T-helper 17 cell (primary cell): ENCODE measurements around the gene PTTG1IP. TPM values are rescaled to one million over a fixed set of nuclear protein-coding genes. Genes with fewer than 3 reads are reported as not detected.

Source experiments
- ATAC-seq: fragments of 150-1000 bp; cut with Tn5 transposase; 2 replicates; pipeline ENCODE4 v1.10.0; 2021; ENCODE audit warnings: mild to moderate bottlenecking, moderate library complexity
- DNase-seq, 3 donors: peaks; one replicate each; pipeline versions ENCODE4 v3.0.0 to v3.0.0-alpha.2; 2020 to 2021
- H3K9me3 ChIP-seq: one replicate; pipeline ENCODE4 v1.7.0; 2013; ENCODE audit warnings: low read length, mild to moderate bottlenecking; ENCODE audit not compliant: control insufficient read depth, poor library complexity, severe bottlenecking
- H3K27ac Mint-ChIP-seq: one replicate; pipeline ENCODE4 v1.8.0; 2022; ENCODE audit warnings: mild to moderate bottlenecking, moderate library complexity, mixed read lengths
- H3K27me3 Mint-ChIP-seq: one replicate; pipeline ENCODE4 v1.8.0; 2022; ENCODE audit warnings: mixed read lengths
- H3K36me3 Mint-ChIP-seq: one replicate; pipeline ENCODE4 v1.8.0; 2022; ENCODE audit warnings: low read depth, mixed read lengths
- H3K4me1 Mint-ChIP-seq: one replicate; pipeline ENCODE4 v1.8.0; 2022; ENCODE audit warnings: mild to moderate bottlenecking, mixed read lengths
- H3K4me3 Mint-ChIP-seq: one replicate; pipeline ENCODE4 v1.8.0; 2022; ENCODE audit warnings: mild to moderate bottlenecking, moderate library complexity, mixed read lengths
- total RNA-seq, 4 donors: library from RNA in 2 of 4; stranded (reverse) in 2 of 4; gene quantifications; one replicate each; pipeline ENCODE4 v1.2.3 and lab custom pipeline; 2022 to 2026

The PTTG1IP gene
- total RNA-seq, 2 donors from 2014 or later = 98.4 to 123 TPM

- Mint-ChIP-seq H3K27me3 (no peaks in the 10 kb centered on the region), H3K4me3 (peak within 1 kb of the TSS; percentile 97)
Observed at GRCh38 chr21:44801468-44802395, 71.8 kb downstream of the PTTG1IP start, which contains the start of gene UBE2G2. Gene UBE2G2, minus strand, starts transcription at chr21:44801820. Its CDS starts 72 bp downstream, at chr21:44801748.

GRCh38 chr21:44800971-44801467, 72.5 kb downstream of the PTTG1IP start:
- DNase-seq = no peak
- peak overlapping the region; percentile 62 for H3K27ac Mint-ChIP-seq
- peaks cover 7% of the 10 kb centered on the region for H3K36me3 Mint-ChIP-seq
- H3K4me1 Mint-ChIP-seq = peaks cover 40% of the 10 kb centered on the region
- H3K9me3 ChIP-seq = no peaks in the 10 kb centered on the region
- peak; percentile 72 for ATAC-seq
- peak overlapping the region; percentile 97 for H3K4me3 Mint-ChIP-seq
- H3K27me3 Mint-ChIP-seq = no peaks in the 10 kb centered on the region

More at GRCh38 chr21:44801468-44802395, 71.8 kb downstream of the PTTG1IP start, which contains the start of gene UBE2G2:
- Mint-ChIP-seq H3K36me3 (peaks cover 7% of the 10 kb centered on the region), H3K27ac (peak within 1 kb of the TSS; percentile 76), H3K4me1 (peaks cover 36% of the 10 kb centered on the region)
- DNase-seq = peak; percentile 85 to 90 (median 89)
- peak; percentile 92 for ATAC-seq
- H3K9me3 ChIP-seq = no peaks in the 10 kb centered on the region

- Mint-ChIP-seq H3K36me3 (peaks cover 3% of the 10 kb centered on the region), H3K4me1 (peaks cover 44% of the 10 kb centered on the region), H3K27ac (peak overlapping the region; percentile 87), H3K27me3 (no peaks in the 10 kb centered on the region), H3K4me3 (peak overlapping the region; percentile 97)
- H3K9me3 ChIP-seq = no peaks in the 10 kb centered on the region
- ATAC-seq (no peak), DNase-seq (no peak)
Observed at GRCh38 chr21:44800103-44800502, 73.4 kb downstream of the PTTG1IP start.

GRCh38 chr21:44799646-44800045, 73.8 kb downstream of the PTTG1IP start:
- H3K36me3 Mint-ChIP-seq = peaks cover 3% of the 10 kb centered on the region
- peaks cover 44% of the 10 kb centered on the region for H3K4me1 Mint-ChIP-seq
- peak overlapping the region; percentile 12 for H3K4me3 Mint-ChIP-seq
- ATAC-seq (no peak), DNase-seq (no peak)
- no peaks in the 10 kb centered on the region for H3K27me3 Mint-ChIP-seq
- peak overlapping the region; percentile 87 for H3K27ac Mint-ChIP-seq
- H3K9me3 ChIP-seq = no peaks in the 10 kb centered on the region

Other genes with a start within 250 kb of the PTTG1IP start
- gene KRTAP10-9, start 246.6 kb downstream of the PTTG1IP start, total RNA-seq = not detected
- gene KRTAP10-10, start 236.3 kb downstream of the PTTG1IP start, total RNA-seq = not detected
- not detected for gene KRTAP10-11, start 227.3 kb downstream of the PTTG1IP start, total RNA-seq
- gene KRTAP12-4, start 219.0 kb downstream of the PTTG1IP start, total RNA-seq = not detected
- not detected for gene KRTAP12-3, start 215.8 kb downstream of the PTTG1IP start, total RNA-seq
- gene KRTAP12-2, start 206.8 kb downstream of the PTTG1IP start, total RNA-seq = not detected
- not detected for gene KRTAP12-1, start 191.5 kb downstream of the PTTG1IP start, total RNA-seq
- gene KRTAP10-12, start 176.5 kb downstream of the PTTG1IP start, total RNA-seq = not detected
- gene TSPEAR, start 162.1 kb downstream of the PTTG1IP start, total RNA-seq = not detected
- gene UBE2G2, start 71.9 kb downstream of the PTTG1IP start, total RNA-seq = 100 to 1,000 TPM; 124 TPM
- gene SUMO3, start 55.6 kb downstream of the PTTG1IP start, total RNA-seq = 10 to 100 TPM; 62.1 to 73.4 TPM
- gene ITGB2, start 47.2 kb upstream of the PTTG1IP start, total RNA-seq = 100 to 1,000 TPM; 248 to 359 TPM
- gene SLX9, start 66.3 kb upstream of the PTTG1IP start, total RNA-seq = 10 to 100 TPM; 14.0 to 15.4 TPM
- 10 to 100 TPM; 28.4 to 37.0 TPM for gene ADARB1, start 200.9 kb upstream of the PTTG1IP start, total RNA-seq